H1 (cell line): ENCODE measurements around the gene EGFL6. TPM values are rescaled to one million over a fixed set of nuclear protein-coding genes. Genes with fewer than 3 reads are reported as not detected.
"Not testable (repeated sequence)": the region's sequence is repeated elsewhere in the genome, so short reads cannot be mapped to it uniquely, and the experiment has no call there.

ENCODE experiments used
- CTCF ChIA-PET: fragments of 300-600 bp; sonication (Branson Sonifier 250); formaldehyde crosslinking; loops from one replicate; lab custom pipeline; 2021; ENCODE audit not compliant: partially characterized antibody; lab: Charles Lee
- POLR2A ChIA-PET: fragments of 300-600 bp; sonication (Branson Sonifier 250); formaldehyde crosslinking; loops from one replicate; lab custom pipeline; 2021; ENCODE audit warnings: inconsistent platforms; ENCODE audit not compliant: partially characterized antibody; lab: Charles Lee
- DNase-seq, 2 experiments: peaks; one replicate each; pipeline versions ENCODE4 v3.0.0 to v3.0.0-alpha.2; 2010 to 2022; ENCODE audit warnings: low spot score in 2 of 2, low read depth in 1 of 2, mixed read lengths in 1 of 2
- FAIRE-seq: peaks from 2 replicates; lab custom pipeline; 2011; peaks lifted over from hg19 to GRCh38; lab: Jason Lieb, UNC
- H2AFZ ChIP-seq: 2 replicates; pipeline ENCODE4 v1.8.1; 2012; ENCODE audit warnings: low read length, inconsistent platforms
- H2AK5ac ChIP-seq: 2 replicates; pipeline ENCODE4 v1.6.1; 2013; ENCODE audit warnings: low read depth, low read length
- H2BK120ac ChIP-seq: replicated peaks from 2 replicates; pipeline ENCODE3; 2013; ENCODE audit warnings: low read depth, low read length, inconsistent platforms
- H2BK12ac ChIP-seq: 2 replicates; pipeline ENCODE4 v1.6.1; 2013; ENCODE audit warnings: low read depth, low read length
- H2BK15ac ChIP-seq: 2 replicates; pipeline ENCODE4 v1.6.1; 2013; ENCODE audit warnings: low read length
- H2BK20ac ChIP-seq: 2 replicates; pipeline ENCODE4 v1.6.1; 2013; ENCODE audit warnings: low read length
- H2BK5ac ChIP-seq: 2 replicates; pipeline ENCODE4 v1.6.1; 2013; ENCODE audit warnings: low read depth, low read length
- H3K14ac ChIP-seq: 2 replicates; pipeline ENCODE4 v1.6.1; 2013; ENCODE audit warnings: inconsistent platforms; ENCODE audit not compliant: insufficient read length
- H3K18ac ChIP-seq: 2 replicates; pipeline ENCODE4 v1.6.1; 2013; ENCODE audit warnings: low read length; ENCODE audit errors: extremely low read depth
- H3K23ac ChIP-seq: 2 replicates; pipeline ENCODE4 v1.6.1; 2013; ENCODE audit warnings: inconsistent platforms; ENCODE audit not compliant: insufficient read length
- H3K23me2 ChIP-seq: 2 replicates; pipeline ENCODE4 v1.6.1; 2013; ENCODE audit warnings: low read depth, low read length
- H3K27ac ChIP-seq: 2 replicates; pipeline ENCODE4 v1.6.1; 2011; ENCODE audit warnings: low read depth, low read length, inconsistent platforms
- H3K27me3 ChIP-seq, 4 experiments: replicated peaks in 1 of 4; 1 replicate in 1 of 4; 2 replicates in 3 of 4; pipeline versions ENCODE4 v1.6.1 to v1.8.1; 2011 to 2013; ENCODE audit warnings: low read length in 3 of 4, mild to moderate bottlenecking in 3 of 4, inconsistent platforms in 2 of 4, mixed read lengths in 2 of 4, moderate library complexity in 1 of 4; ENCODE audit not compliant: control insufficient read depth in 3 of 4, insufficient read depth in 3 of 4; ENCODE audit errors: extremely low read depth in 1 of 4
- H3K36me3 ChIP-seq, 4 experiments: 2 replicates each; pipeline versions ENCODE4 v1.6.1 to v1.8.1; 2011 to 2013; ENCODE audit warnings: mild to moderate bottlenecking in 4 of 4, low read length in 3 of 4, moderate library complexity in 2 of 4, control low read depth in 1 of 4, inconsistent platforms in 1 of 4; ENCODE audit not compliant: insufficient read depth in 4 of 4, control insufficient read depth in 2 of 4
- H3K4ac ChIP-seq: replicated peaks from 2 replicates; pipeline ENCODE3; 2013; ENCODE audit warnings: low read length, low read depth, mixed read lengths, inconsistent platforms; ENCODE audit not compliant: insufficient read length
- H3K4me1 ChIP-seq, 4 experiments: replicated peaks in 1 of 4; 1 replicate in 1 of 4; 2 replicates in 3 of 4; pipeline versions ENCODE4 v1.6.1 to v1.8.1; 2011 to 2013; ENCODE audit warnings: low read length in 3 of 4, inconsistent platforms in 2 of 4, mixed read lengths in 1 of 4; ENCODE audit not compliant: insufficient read depth in 4 of 4, control insufficient read depth in 3 of 4
- H3K4me2 ChIP-seq, 2 experiments: 2 replicates each; pipeline versions ENCODE4 v1.6.1 to v1.8.1; 2011 to 2013; ENCODE audit warnings: low read depth in 2 of 2, low read length in 2 of 2, control low read depth in 1 of 2, inconsistent platforms in 1 of 2, mild to moderate bottlenecking in 1 of 2; ENCODE audit not compliant: insufficient read depth in 1 of 2
- H3K4me3 ChIP-seq, 4 experiments: fragments of 200-600, 300-600 bp in 1 of 4; sonication (generic), shearing (Covaris generic), sonication (Bioruptor Twin) in 1 of 4; 2 replicates each; pipeline versions ENCODE4 v1.5.1 to v1.8.1; 2011 to 2016; ENCODE audit warnings: low read length in 4 of 4, low read depth in 3 of 4, control low read depth in 2 of 4, inconsistent platforms in 2 of 4, mild to moderate bottlenecking in 2 of 4, mixed read lengths in 1 of 4, moderate library complexity in 1 of 4; ENCODE audit not compliant: insufficient read depth in 2 of 4; ENCODE audit errors: extremely low read depth in 1 of 4
- H3K56ac ChIP-seq: replicated peaks from 2 replicates; pipeline ENCODE3; 2013; ENCODE audit warnings: low read depth, mild to moderate bottlenecking, mixed read lengths, low read length, inconsistent platforms; ENCODE audit not compliant: insufficient read length
- H3K79me1 ChIP-seq: 2 replicates; pipeline ENCODE4 v1.6.1; 2013; ENCODE audit warnings: low read depth, low read length, control low read depth
- H3K79me2 ChIP-seq, 2 experiments: 2 replicates each; pipeline versions ENCODE4 v1.6.1 to v1.8.1; 2012 to 2013; ENCODE audit warnings: low read length in 2 of 2, mild to moderate bottlenecking in 2 of 2, inconsistent platforms in 1 of 2; ENCODE audit not compliant: insufficient read depth in 2 of 2, control insufficient read depth in 1 of 2
- H3K9ac ChIP-seq, 4 experiments: replicated peaks in 1 of 4; 1 replicate in 1 of 4; 2 replicates in 3 of 4; pipeline versions ENCODE4 v1.6.1 to v1.8.1; 2011 to 2013; ENCODE audit warnings: low read depth in 3 of 4, low read length in 3 of 4, control low read depth in 2 of 4, mild to moderate bottlenecking in 2 of 4, moderate library complexity in 2 of 4, inconsistent platforms in 1 of 4; ENCODE audit errors: extremely low read depth in 1 of 4
- H3K9me3 ChIP-seq, 2 experiments: 2 replicates each; pipeline versions ENCODE4 v1.6.1 to v1.8.1; 2012 to 2013; ENCODE audit warnings: mild to moderate bottlenecking in 2 of 2, moderate library complexity in 2 of 2, control low read depth in 1 of 2, inconsistent platforms in 1 of 2, low read depth in 1 of 2, low read length in 1 of 2, mixed read lengths in 1 of 2; ENCODE audit not compliant: insufficient read depth in 2 of 2
- H4K20me1 ChIP-seq, 2 experiments: replicated peaks in 1 of 2; 2 replicates each; pipeline versions ENCODE3 to v1.8.1; 2011 to 2013; ENCODE audit warnings: inconsistent platforms in 2 of 2, low read length in 2 of 2, mild to moderate bottlenecking in 1 of 2; ENCODE audit not compliant: insufficient read depth in 2 of 2, control insufficient read depth in 1 of 2
- H4K5ac ChIP-seq: 2 replicates; pipeline ENCODE4 v1.6.1; 2013; ENCODE audit warnings: low read length, low read depth, mixed read lengths, inconsistent platforms; ENCODE audit not compliant: insufficient read length
- H4K8ac ChIP-seq: 2 replicates; pipeline ENCODE4 v1.8.0; 2013; ENCODE audit warnings: mild to moderate bottlenecking, moderate library complexity, low read length, inconsistent platforms; ENCODE audit not compliant: insufficient read depth; ENCODE audit errors: extremely low read depth
- H4K91ac ChIP-seq: replicated peaks from 2 replicates; pipeline ENCODE3; 2013; ENCODE audit warnings: low read length, mixed read lengths, inconsistent platforms; ENCODE audit not compliant: insufficient read length
- SRF ChIP-seq: IDR thresholded peaks from 2 replicates; pipeline ENCODE4 v1.6.1; 2011; ENCODE audit warnings: mild to moderate bottlenecking, low read depth, low read length, moderate library complexity
- TCF12 ChIP-seq: IDR thresholded peaks from 2 replicates; pipeline ENCODE4 v1.6.1; 2011; ENCODE audit warnings: low read depth, mild to moderate bottlenecking, low read length
- YY1 ChIP-seq: IDR thresholded peaks from 2 replicates; pipeline ENCODE4 v1.6.1; 2011; ENCODE audit warnings: low read depth, mild to moderate bottlenecking, low read length
- WGBS, 2 experiments: shearing (Covaris generic) in 1 of 2; methylation state at CpG; one replicate each; pipeline versions ENCODE4 v1.1.6 to v1.1.7; 2013 to 2015; ENCODE audit warnings: low lambda C conversion rate in 2 of 2, mixed read lengths in 2 of 2, inconsistent platforms in 1 of 2, low coverage in 1 of 2, missing lambda C conversion rate in 1 of 2; ENCODE audit not compliant: insufficient replicate concordance in 2 of 2, insufficient coverage in 1 of 2, insufficient read length in 1 of 2; ENCODE audit errors: extremely low coverage in 1 of 2, missing lambda C conversion rate in 1 of 2; 5-methylcytosine and 5-hydroxymethylcytosine counted together
- polyA plus RNA-seq, 7 experiments: library from polyadenylated mRNA; depleted of rRNA in 3 of 7; stranded (reverse) in 5 of 7; unstranded in 2 of 7; fragments of >200 nt in 5 of 7; fragments of 200-250 nt in 2 of 7; gene quantifications; 1 replicate in 5 of 7; 2 replicates in 1 of 7; 4 replicates in 1 of 7; pipeline versions ENCODE4 v1.2.1 to v1.2.3, GENCODE V29; 2011 to 2013; ENCODE audit warnings: missing spikeins in 2 of 7, mixed read lengths in 2 of 7
- total RNA-seq: library from RNA; stranded (reverse); fragmentation: NEBNext Ultra II Directional; extraction: Animal tissue kit (Norgen Biotek cat#: 25700); gene quantifications from 2 replicates; pipeline ENCODE4 v1.2.1, GENCODE V29; 2021

The EGFL6 gene
- total and polyA plus RNA-seq, 2 of the 8 experiments (the other 6 are each of a cell fraction or from before 2014, with no cell fraction given): 0.93 to 1.1 TPM

GRCh38 chrX:13638826-13639225 is 69.4 kb downstream of the EGFL6 start (continued):
- no peak for TF ChIP-seq SRF
- TF ChIP-seq TCF12: no peak
- no peak for TF ChIP-seq YY1

GRCh38 chrX:13641684-13642083 is 72.3 kb downstream of the EGFL6 start:
- H2BK15ac ChIP-seq, H3K79me1 ChIP-seq, H3K23ac ChIP-seq, H4K20me1 ChIP-seq, H2BK5ac ChIP-seq, H3K56ac ChIP-seq, H3K23me2 ChIP-seq, H3K4ac ChIP-seq, DNase-seq, H3K27me3 ChIP-seq, H3K18ac ChIP-seq, H2BK120ac ChIP-seq, POLR2A ChIA-PET, H2BK20ac ChIP-seq, H4K5ac ChIP-seq, FAIRE-seq, H4K8ac ChIP-seq, H3K4me3 ChIP-seq, H2AFZ ChIP-seq, H3K9ac ChIP-seq, H3K14ac ChIP-seq, H3K9me3 ChIP-seq, H3K79me2 ChIP-seq, H4K91ac ChIP-seq, H3K27ac ChIP-seq, H3K4me2 ChIP-seq, H3K36me3 ChIP-seq, H2BK12ac ChIP-seq, H2AK5ac ChIP-seq, H3K4me1 ChIP-seq: not testable (repeated sequence)
- CTCF ChIA-PET: interaction anchor here (1.0 kb wide), 1 partner anchor 20 kb away, joined by 3 read pairs; no protein-coding TSS in a partner anchor
- no CpG with 5 or more reads among the region's 4 CpGs for WGBS, 2 experiments
